Activated CD8-positive, alpha-beta memory T cell treated with anti-CD3 and anti-CD28 coated beads for 4 hours (primary cell): ENCODE results near the gene AVPR2.
A peak's percentile ranks its signal among the peaks of the same experiment; 100 is the strongest.

ENCODE experiments used
- DNase-seq, 2 donors: peaks; one replicate each; pipeline ENCODE4 v3.0.0-alpha.2; 2020; ENCODE audit warnings: low read depth in 2 of 2

The AVPR2 gene

DNA sequence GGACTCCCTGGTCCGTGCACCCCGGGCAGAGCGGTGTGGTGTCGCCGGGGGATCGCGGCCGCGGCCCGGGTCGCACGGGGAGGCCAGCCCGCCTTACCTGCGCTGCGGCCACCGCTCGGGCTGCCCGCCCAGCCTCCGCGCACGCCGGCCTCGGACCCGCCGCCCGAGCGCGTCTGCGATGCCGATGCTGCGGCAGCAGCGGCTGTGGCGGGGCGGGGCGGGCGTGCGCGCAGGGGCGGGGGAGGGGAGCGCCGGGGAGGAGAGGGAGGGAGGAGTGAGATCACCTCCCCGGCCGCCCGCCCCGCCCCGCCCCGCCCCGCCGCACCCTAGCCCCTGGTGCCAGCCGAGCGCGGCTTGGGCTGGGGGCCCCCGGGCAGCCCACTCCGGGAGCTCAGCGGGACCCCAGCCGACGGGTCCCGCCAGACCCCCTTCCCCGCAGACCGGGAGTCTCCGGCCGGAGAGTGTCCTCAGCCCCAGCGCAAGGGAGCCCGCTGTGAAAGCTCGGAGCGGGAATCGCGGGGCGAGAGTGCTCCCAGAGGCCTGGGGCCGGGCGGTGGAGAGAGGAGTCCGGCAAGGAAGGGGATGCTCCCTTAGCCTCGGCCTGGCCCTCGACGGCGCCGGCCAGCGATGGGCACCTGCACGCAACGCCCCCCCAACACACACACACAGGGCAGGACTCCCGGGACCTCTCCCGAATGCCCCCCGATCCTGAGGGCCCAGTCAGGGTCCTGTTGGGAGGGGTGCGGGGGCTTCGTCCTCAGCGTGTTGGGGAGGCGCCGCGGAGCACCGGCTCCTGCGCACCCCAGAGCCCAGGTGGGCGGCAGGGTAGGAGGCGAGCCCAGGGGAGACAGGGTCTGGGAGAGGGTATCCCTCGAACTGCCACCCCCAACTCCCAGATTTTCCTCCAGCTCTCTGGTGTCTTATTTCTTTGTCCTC lies 18.2 kb upstream of the AVPR2 start, which contains the start of gene L1CAM:
L1CAM (minus strand) TSS at position 206 of the 936 bp plus-strand sequence. CDS start 10,337 bp downstream, outside the sequence.
- DNase-seq, result no peak

DNA sequence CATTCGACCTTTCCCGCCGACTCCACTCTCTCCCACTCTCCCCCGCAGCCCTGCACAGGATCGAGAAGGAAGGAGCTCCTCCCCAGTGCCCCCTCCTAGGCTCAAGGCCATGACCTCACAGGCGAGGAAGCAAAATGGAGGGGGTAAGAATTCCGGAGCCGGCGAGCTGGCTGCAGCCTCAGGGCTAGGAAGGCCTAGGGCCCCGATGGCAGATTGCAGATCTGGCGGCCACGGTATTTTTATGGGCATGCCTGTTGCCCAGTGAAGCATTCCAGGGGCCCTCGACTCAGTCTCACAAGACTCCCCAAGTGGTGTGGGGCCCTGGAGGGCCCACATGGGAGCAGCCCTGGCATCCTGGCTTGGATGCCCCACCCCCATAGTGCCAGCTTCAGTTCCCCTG lies 17.6 kb upstream of the AVPR2 start:
- DNase-seq, result no peak

DNA sequence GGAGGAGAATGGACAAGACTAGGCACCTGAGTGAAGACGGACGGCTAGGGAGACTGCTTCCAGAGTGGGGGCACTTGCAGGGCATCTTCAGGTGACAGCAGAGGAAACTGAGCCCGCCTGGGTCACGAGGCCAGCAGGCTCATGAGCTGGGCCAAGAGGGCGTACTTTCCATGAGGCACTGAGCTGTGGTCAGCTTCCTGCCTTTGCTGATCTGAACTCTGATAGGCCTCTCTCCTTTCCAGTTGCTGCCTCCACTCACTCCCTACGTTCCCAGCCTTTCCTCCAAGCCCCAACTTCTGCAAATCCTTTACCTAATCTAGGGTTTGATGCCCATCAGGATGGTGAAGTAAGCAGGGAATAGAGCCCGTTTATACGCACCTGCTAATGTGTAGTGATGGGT lies 17.1 kb upstream of the AVPR2 start:
- DNase-seq, result no peak

DNA sequence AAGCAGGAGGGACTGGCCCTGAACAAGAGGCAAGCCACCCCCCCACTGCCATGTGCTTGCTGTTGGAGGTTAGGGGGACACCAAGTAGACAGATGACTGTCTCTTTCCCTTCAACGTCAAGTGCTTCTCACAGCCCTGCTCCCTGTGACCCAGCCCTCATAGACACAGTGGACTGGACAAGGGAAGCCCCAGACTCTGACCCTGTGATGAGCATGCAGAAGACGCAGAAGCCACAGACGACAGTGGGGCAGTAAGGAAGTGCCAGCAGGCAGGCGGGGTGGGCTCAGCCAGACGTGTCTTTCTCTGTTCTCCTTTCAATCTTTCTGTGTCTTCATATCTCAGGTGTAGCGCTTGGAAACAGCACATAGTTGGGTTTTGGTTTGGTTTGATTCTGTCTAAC lies 16.1 kb upstream of the AVPR2 start:
- DNase-seq, result no peak

DNA sequence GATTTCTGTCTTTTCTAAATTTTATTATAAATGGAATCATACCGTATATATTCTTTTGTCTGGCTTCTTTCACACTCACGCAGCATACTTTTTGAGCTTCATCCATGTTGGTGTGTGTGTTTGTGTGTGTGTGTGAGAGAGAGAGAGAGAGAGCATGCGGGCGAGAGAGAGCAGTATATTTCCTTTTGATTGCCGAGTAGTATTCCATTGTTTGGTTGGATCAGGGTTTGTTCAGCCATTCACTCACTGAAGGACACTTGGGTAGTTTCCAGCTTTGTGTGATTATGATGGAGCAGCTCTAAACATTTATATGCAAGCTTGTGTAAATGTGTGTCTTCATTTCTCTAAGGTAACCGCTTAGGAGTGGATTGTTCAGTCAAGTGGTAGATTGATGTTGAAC lies 15.3 kb upstream of the AVPR2 start:
- DNase-seq, result no peak

DNA sequence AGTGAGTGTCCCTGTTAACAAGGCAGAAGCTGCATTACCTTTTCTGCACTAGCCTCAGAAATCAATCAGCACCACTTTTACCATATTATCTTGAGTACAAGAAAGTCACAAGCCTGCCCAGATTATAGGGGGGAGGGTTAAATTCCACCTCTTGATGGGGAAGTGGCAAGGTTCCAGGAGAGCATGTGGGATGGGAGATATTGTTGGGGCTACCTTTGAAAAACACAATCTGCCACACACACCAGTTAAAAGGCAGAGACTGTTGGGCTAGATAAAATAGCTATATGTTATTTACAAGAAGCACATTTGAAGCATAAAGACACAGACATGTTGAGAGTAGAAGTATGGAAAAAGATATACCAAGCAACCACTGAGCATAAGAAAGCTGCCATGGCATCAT lies 6.6 kb upstream of the AVPR2 start:
- no peak for DNase-seq

DNA sequence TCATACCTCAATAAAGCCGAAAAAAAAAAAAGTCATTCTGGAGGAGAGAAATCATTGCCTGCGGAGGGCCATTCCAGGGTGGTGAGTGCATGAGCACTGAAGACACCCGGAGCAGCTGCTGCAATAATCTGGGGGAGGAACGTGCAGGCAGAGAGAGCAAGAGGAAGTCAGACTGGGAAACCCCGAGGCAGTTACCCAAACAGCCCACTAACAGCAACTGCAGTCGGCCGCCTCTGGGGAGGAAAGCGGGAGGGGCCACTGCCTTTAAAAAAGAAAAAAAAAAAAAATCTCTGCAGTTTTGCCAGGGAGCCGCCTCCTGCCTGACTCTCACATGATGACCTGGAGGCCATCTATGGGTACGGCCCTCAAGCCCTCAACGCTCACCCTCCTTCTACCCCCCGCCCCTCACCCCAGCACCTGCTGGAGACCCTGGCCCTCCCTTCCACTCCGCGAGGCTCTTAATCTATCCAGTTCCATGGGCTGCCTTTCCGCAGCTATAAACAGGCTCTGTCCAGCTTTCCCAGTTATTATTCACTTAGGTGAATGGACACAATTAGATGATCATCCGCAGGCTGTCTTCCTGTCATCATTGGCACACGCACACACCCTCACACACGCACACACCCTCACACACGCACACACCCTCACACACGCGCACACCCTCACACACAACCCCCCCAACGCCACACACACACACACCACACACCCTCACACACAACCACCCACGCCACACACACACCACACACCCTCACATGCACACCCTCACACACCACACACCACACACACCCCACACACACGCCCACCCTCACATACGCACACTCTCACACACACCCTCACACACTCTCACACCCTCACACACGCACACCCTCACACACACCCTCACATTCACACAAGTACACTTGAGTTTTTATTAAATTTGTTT lies 3.4 kb upstream of the AVPR2 start:
- DNase-seq, result peak; percentile 29 to 46

DNA sequence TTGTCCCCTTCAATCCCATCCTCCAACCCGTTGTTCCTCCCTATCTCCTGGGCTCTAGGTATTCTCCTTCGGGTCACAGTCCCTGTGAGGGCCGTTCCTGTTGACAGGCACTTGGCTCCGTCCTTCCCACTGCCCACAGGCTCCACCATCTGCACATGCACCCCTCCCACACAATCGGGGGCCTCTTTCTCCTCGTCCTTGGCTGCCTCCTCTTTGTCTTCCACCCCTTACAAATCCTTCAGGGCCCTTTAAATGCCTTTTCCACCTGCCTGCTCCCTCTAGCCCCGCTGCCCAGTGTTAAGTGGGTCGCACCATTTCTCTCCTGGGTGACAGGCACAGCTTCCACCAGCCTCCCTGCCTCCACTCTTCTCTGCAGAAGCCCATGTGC lies 2.7 kb upstream of the AVPR2 start:
- no peak for DNase-seq

DNA sequence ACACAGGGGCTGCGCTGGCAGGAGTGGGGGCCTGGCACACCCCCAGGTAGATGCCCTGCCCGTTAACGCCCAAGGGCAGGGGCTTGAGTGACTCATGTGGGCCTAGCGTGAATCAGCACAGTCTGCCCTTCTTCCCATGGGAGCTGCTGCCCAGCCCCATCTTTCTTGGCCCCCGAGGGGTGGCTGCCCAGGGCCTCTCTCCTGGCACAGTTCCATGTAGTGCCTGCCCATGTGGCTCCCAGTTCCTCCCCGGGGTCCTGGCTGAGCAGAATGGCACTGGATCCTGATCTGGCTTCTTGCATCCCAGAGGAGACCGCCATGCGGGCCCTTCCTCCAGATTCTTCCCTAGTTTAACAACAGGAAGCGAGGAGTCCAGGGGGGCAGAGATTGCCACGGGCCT lies 2.1 kb upstream of the AVPR2 start:
- DNase-seq, result no peak

DNA sequence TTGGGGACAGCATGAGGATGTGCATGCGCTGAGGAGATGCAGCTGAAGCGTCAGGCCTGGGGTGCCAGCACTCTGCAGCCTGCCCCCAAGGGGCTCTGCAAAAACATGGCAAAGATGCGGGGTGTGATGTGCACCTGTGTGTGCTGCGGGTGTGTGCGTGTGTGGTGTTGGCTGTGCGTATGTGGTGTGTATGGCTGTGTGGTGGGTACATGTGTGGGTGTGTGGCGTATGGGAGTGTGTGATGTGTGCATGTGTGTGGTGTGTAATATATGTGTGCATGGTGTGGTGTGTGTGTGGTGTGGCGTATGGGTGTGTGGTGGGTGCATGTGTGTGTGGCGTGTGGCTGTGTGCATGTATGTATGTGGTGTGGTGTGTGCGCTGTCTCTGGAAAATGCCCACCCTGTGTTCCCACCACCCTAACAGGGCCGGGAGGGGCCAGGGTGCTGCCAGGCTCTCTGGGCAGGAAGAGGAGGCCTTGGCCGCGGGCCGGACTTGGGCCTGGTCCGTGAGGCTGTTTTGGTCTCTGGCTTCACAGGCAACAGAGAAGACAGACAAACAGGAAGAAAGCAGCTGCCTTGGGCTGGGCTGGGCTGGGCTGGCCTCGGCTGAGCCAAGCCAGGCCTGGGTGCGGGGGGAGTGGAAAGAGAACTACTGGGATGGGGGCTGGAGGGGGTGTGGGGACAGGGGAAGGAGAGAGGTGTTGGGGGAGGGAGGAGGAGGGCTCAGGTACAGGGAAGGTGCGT lies 1.1 kb upstream of the AVPR2 start:
- DNase-seq, result no peak

DNA sequence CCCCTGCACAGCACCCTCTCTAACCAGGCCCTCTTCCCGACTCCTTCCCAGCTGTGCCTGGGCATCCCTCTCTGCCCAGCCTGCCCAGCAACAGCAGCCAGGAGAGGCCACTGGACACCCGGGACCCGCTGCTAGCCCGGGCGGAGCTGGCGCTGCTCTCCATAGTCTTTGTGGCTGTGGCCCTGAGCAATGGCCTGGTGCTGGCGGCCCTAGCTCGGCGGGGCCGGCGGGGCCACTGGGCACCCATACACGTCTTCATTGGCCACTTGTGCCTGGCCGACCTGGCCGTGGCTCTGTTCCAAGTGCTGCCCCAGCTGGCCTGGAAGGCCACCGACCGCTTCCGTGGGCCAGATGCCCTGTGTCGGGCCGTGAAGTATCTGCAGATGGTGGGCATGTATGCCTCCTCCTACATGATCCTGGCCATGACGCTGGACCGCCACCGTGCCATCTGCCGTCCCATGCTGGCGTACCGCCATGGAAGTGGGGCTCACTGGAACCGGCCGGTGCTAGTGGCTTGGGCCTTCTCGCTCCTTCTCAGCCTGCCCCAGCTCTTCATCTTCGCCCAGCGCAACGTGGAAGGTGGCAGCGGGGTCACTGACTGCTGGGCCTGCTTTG lies 1.1 kb downstream of the AVPR2 start:
- no peak for DNase-seq

DNA sequence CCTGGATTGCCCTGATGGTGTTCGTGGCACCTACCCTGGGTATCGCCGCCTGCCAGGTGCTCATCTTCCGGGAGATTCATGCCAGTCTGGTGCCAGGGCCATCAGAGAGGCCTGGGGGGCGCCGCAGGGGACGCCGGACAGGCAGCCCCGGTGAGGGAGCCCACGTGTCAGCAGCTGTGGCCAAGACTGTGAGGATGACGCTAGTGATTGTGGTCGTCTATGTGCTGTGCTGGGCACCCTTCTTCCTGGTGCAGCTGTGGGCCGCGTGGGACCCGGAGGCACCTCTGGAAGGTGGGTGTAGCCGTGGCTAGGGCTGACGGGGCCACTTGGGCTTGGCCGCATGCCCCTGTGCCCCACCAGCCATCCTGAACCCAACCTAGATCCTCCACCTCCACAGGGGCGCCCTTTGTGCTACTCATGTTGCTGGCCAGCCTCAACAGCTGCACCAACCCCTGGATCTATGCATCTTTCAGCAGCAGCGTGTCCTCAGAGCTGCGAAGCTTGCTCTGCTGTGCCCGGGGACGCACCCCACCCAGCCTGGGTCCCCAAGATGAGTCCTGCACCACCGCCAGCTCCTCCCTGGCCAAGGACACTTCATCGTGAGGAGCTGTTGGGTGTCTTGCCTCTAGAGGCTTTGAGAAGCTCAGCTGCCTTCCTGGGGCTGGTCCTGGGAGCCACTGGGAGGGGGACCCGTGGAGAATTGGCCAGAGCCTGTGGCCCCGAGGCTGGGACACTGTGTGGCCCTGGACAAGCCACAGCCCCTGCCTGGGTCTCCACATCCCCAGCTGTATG lies 1.8 kb downstream of the AVPR2 start:
- no peak for DNase-seq

DNA sequence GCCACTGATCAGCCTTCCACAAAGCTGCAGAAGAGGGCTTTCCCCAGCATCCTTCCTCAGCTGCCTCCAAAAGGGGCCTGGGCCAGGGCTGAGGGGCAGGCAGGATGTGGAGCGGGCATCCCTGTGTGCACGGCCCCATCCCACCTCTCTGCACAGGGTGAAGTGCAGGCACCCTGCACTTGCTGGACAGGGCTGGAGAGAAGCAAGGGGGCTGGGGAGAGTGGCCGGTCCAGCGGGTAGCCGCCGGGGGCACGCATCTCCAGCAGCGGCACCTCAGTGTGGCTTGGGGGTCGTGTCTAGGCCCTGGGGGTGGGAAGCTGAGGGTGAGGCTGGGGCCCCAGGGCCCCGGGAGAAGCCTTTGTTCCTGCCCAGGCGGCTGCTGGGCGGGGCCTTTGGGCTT lies 3.0 kb downstream of the AVPR2 start:
- DNase-seq, result no peak

DNA sequence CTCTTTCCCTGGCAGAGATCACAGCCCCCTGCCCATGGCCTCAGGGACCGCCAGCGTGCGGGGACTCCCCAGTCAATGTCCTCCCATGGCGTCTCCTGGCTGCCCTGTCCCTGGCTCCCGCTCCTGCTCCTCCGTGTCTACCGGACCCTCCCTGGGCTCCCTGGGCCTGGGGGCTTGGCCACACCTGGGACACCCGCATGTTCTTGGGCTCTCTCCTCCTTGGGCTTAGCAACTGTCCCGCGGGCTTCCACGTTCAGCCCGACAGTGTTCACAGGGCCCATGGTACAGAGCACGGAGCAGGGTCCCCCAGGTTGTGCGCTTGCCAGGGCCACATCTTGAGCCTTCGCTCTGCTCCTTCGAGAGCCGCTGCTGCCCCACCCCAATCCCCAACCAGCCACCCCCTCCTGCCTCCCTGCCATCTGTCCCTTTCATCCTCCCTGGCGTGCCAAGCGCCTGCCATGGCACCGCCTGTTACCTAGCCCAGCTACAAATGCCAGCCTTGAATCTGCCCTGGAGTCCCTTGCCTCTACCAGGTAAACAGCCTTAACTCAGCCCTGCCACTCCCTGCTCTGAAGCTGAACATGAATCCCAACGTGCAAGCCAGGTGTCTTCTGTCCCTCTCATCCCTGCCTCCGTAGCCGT lies 3.9 kb downstream of the AVPR2 start:
- no peak for DNase-seq

DNA sequence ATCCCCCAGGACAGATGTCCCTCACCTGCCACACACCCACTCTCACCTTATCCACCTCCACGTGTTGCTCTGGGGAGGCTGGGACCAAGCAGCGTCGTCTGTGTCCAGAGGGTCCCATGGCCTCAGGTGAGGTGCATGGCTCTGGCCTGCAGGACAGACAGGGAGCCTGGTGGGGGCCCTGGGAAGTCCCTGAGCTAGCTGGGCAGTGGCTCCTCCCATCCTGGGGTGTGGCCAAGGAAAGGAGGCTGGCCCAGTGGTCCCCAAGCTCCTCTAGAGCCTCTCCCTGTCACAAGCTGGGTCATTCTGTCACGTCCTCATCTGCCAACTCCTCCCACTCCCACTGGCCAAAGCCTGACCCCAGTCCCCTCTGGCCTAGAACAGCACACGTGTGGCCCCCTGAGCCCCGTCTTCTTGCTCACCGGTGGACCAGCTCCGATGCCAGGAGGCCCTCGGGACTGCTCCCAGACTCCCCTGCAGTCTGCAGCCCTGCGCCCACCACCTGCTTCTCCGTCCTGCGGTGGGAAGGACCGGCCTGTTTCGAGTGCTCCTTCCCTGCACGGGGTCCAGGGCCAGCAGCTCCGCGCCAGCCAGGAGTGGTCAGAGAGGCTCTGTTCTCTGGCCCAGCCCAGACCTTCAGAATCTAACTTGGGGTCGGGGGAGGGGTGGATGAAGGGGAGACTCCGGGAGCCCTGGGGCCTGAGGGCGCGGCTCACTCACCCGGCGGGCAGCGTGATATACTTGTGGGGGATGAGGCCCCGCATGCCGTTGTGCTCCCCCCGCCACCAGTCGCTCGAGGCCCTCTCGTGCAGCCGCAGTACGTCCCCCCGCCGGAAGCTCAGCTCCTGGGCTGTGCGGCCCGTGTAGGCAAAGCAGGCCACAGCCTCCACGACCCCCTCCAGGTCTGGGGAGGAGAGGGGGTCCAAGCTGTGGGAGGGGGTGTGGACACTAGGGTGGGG lies 4.8 kb downstream of the AVPR2 start:
- DNase-seq, result no peak

DNA sequence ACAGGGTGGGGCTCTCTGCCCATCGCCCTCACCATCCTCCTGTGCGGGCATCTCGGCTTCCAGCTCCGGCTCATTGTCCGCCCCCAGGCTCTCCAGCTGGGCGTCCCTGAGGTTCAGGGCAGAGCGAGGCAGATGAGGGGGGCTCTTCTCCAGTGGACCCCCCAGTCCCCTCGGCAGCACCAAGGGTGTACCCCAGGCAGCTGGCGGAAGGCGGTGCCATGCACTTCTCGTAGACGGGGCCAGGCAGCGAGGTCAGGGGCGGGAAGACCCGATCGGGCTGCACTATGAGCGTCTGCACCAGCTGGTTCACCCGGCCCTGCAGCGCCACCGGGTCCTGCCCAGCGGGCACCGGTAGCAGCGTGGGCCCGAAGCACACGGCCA lies 5.5 kb downstream of the AVPR2 start:
- DNase-seq, result no peak

DNA sequence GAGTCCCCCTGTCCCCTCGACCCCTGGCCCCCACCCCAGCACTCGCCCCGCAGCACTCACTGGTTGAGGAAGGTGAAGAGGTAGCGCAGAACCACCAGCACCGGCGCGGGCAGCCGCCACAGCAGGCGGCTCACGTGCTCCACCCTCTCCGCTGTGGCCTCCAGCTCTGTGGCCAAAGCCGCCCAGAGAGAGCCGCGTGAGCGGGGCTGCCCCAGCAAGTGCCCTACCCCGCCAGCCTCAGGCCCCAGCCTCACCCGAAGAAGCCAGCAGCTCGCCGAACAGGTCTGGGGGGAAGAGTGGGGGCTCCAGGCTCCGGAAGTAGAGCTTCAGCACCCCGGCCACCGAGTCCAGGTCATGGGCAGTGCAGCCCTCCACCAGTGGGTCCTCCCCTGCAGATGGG lies 6.0 kb downstream of the AVPR2 start:
- DNase-seq, result no peak

DNA sequence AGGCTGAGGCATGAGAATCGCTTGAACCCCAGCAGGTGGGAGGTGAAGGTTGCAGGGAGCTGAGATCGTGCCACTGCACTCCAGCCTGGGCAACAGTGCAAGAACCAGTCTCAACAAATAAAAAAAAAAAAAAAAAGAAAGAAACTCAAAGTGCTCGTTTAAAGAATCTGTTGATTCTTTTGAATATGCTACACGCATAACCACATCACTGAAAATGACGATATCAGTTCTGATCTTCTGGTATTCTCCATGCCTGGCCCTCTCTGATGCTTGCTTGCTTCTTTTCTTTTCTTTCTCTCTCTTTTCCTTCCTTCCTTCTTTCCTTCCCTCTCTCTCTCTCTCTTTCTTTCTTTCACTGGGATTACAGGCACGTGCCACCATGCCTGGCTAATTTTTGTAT lies 7.3 kb downstream of the AVPR2 start:
- no peak for DNase-seq

DNA sequence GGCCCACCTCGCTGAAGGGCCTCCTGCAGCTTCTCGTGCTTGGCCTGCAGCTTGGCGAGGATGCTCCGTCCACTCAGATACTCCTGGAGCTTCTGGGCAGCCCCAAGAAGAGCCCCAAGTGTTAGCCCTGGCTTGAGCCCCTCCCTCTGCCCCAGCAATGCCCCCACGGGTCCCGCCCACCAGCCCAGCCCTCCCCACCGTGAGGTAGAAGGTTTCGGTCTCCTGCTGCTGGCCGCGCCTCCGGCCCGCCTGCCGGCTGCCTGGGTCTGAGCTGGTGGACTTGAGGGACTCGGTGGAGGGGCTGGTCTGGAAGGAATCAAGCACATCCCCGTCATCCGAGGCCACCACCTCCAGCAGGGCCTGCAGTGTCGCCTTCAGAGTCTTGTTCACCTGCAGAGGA lies 8.7 kb downstream of the AVPR2 start:
- no peak for DNase-seq
